Left ventricle myocardium inferior (tissue), 1 donor: ENCODE data around the gene GGA2. TPM values are rescaled to one million over a fixed set of nuclear protein-coding genes. Genes with fewer than 3 reads are reported as not detected.
"Not testable (repeated sequence)": the region's sequence is repeated elsewhere in the genome, so short reads cannot be mapped to it uniquely, and the experiment has no call there.

ENCODE experiments used
- DNase-seq: peaks from one replicate; pipeline ENCODE4 v3.0.0-alpha.2; 2020
- H3K27ac ChIP-seq: fragments of 200-600 bp; replicated peaks from 2 replicates; pipeline ENCODE4 v1.8.0; 2021
- H3K27me3 ChIP-seq: fragments of 200-600 bp; 2 replicates; pipeline ENCODE4 v1.8.0; 2021; ENCODE audit warnings: low read depth
- H3K36me3 ChIP-seq: fragments of 200-600 bp; 2 replicates; pipeline ENCODE4 v1.8.0; 2021
- H3K4me1 ChIP-seq: fragments of 200-600 bp; 2 replicates; pipeline ENCODE4 v1.8.0; 2021
- H3K4me3 ChIP-seq: fragments of 200-600 bp; 2 replicates; pipeline ENCODE4 v1.8.0; 2021; ENCODE audit warnings: mild to moderate bottlenecking, moderate library complexity
- H3K9me3 ChIP-seq: fragments of 200-600 bp; replicated peaks from 2 replicates; pipeline ENCODE4 v1.8.0; 2021
- intact Hi-C: fragments of 100-400 bp; cut with micrococcal nuclease; formaldehyde crosslinking; loops from one replicate; pipeline ENCODE4 v1.11.0; 2022
- total RNA-seq: library from RNA; stranded (reverse); fragmentation: NEBNext Ultra II Directional; extraction: Animal tissue kit (Norgen Biotek cat#: 25700); gene quantifications from one replicate; pipeline ENCODE4 v1.2.1, GENCODE V29; 2021
- TF ChIP-seq, protein P1 (sequence below): fragments of 200-600 bp; IDR thresholded peaks from 2 replicates; pipeline ENCODE4 v1.8.0; 2021; ENCODE audit warnings: antibody characterized with exemption, mild to moderate bottlenecking, borderline replicate concordance
- donor health status: DM: no; HTN: yes; CAD: no; lungs with severe emphysema.

Gene GGA2
- total RNA-seq, 1 donor from 2014 or later: 59.4 TPM

- Histone ChIP-seq H3K4me3 (no peak overlapping the region), H3K27ac (no peak overlapping the region), H3K9me3 (no peaks in the 10 kb centered on the region), H3K36me3 (peaks cover 94% of the 10 kb centered on the region), H3K27me3 (no peaks in the 10 kb centered on the region), H3K4me1 (peaks cover 12% of the 10 kb centered on the region)
- no peak for DNase-seq
- intact Hi-C loops: no loop called here
- TF ChIP-seq, protein P1, sequence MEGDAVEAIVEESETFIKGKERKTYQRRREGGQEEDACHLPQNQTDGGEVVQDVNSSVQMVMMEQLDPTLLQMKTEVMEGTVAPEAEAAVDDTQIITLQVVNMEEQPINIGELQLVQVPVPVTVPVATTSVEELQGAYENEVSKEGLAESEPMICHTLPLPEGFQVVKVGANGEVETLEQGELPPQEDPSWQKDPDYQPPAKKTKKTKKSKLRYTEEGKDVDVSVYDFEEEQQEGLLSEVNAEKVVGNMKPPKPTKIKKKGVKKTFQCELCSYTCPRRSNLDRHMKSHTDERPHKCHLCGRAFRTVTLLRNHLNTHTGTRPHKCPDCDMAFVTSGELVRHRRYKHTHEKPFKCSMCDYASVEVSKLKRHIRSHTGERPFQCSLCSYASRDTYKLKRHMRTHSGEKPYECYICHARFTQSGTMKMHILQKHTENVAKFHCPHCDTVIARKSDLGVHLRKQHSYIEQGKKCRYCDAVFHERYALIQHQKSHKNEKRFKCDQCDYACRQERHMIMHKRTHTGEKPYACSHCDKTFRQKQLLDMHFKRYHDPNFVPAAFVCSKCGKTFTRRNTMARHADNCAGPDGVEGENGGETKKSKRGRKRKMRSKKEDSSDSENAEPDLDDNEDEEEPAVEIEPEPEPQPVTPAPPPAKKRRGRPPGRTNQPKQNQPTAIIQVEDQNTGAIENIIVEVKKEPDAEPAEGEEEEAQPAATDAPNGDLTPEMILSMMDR: no peak
Observed at GRCh38 chr16:23485841-23486240, 24.5 kb downstream of the GGA2 start.

DNA sequence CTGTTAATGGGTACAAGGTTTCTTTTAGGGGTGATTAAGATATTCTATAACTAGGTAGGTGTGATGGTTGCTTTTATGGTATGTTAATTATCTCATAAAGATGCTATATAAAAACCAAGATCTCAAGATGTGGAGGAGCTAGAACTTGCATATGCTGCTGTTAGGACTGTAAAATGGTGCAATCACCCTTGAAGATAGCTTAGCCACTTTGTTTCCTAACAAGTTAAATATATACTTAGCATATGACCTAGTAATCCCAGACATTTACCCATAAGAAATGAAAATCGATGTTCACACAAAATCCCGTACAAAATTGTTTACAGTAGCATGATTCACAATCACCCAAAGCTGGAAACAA lies 25.1 kb downstream of the GGA2 start:
- no peak for DNase-seq
- Histone ChIP-seq H3K9me3 (no peaks in the 10 kb centered on the region), H3K4me1 (peaks cover 12% of the 10 kb centered on the region), H3K4me3 (no peak overlapping the region), H3K27ac (no peak overlapping the region), H3K36me3 (peaks cover 94% of the 10 kb centered on the region), H3K27me3 (no peaks in the 10 kb centered on the region)
- intact Hi-C loops: no loop called here
- TF ChIP-seq, protein P1: no peak

DNA sequence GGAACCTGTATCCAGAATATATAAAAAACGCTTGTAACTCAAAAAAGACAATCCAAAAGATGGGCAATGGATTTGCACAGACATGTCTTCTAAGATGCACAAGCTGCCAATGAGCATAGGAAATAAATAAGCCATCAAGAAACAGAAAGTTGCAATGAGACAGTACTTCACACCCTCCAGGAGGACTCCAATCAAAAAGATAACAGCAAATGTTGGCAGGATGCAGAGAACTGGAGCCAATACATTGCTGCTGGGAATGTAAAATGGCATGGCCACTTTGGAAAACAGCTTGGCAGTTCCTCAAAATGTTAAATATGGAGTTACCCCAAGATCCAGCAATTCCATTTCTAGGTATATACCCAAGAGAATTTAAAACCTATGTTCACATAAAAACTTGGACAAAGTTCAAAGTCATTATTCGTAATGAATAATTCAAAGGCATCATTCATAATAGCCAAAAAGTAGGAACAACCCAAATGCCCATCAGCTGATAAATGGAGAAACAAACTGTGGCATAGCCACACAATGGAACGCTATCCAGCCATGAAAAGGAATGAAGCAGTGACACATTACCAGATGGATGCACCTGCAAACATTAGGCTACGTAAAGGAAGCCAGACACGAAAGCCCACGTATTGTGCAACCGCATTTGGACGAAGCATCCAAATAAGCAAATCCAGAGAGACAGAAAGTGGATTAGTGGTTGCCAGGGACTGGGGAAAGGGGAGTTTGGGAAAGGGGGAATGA lies 25.6 kb downstream of the GGA2 start:
- DNase-seq: no peak
- Histone ChIP-seq H3K27me3 (no peaks in the 10 kb centered on the region), H3K27ac (no peak overlapping the region), H3K9me3 (no peaks in the 10 kb centered on the region), H3K4me3 (no peak overlapping the region), H3K4me1 (peaks cover 12% of the 10 kb centered on the region), H3K36me3 (peaks cover 94% of the 10 kb centered on the region)
- TF ChIP-seq, protein P1: no peak
- intact Hi-C loops: no loop called here

- H3K4me3 ChIP-seq, DNase-seq, H3K27me3 ChIP-seq, H3K27ac ChIP-seq, H3K9me3 ChIP-seq, intact Hi-C loops: not testable (repeated sequence)
- peaks cover 94% of the 10 kb centered on the region for H3K36me3 ChIP-seq
- H3K4me1 ChIP-seq: peaks cover 12% of the 10 kb centered on the region
Observed at GRCh38 chr16:23483492-23483891, 26.8 kb downstream of the GGA2 start.

- DNase-seq: no peak
- Histone ChIP-seq H3K36me3 (peaks cover 94% of the 10 kb centered on the region), H3K27me3 (no peaks in the 10 kb centered on the region), H3K4me3 (no peak overlapping the region), H3K27ac (no peak overlapping the region), H3K9me3 (no peaks in the 10 kb centered on the region), H3K4me1 (peaks cover 12% of the 10 kb centered on the region)
- TF ChIP-seq, protein P1: no peak
- intact Hi-C loops: no loop called here
Observed at GRCh38 chr16:23482778-23483177, 27.5 kb downstream of the GGA2 start.

DNA sequence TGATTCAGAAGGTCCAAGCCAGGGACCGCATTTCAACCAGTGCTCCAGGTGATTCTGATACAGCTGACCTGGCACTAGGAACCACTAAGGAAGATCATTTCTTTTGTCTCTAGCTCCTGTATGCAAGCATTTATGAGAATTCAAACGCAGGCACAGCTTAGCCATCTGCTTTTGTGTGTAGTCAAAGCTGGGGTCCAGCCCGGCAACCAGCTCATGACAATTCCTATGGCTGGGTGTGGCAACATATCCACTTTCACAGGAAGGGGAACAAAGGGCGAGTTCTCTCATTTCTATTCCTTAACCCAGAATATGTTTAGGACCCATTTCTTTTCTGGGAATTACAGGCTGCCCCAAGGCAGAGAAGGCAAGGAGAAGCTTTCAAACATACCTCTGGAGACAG lies 30.0 kb downstream of the GGA2 start:
- H3K27ac ChIP-seq: no peak overlapping the region
- intact Hi-C loops: no loop called here
- TF ChIP-seq, protein P1: no peak
- H3K9me3 ChIP-seq: no peaks in the 10 kb centered on the region
- peaks cover 94% of the 10 kb centered on the region for H3K36me3 ChIP-seq
- DNase-seq: no peak
- peaks cover 9% of the 10 kb centered on the region for H3K4me1 ChIP-seq
- H3K27me3 ChIP-seq: no peaks in the 10 kb centered on the region
- H3K4me3 ChIP-seq: no peak overlapping the region
